ENCODE measurements around the gene SHANK3. TPM values are rescaled to one million over a fixed set of nuclear protein-coding genes. Genes with fewer than 3 reads are reported as not detected.

The SHANK3 gene
- total and polyA plus RNA-seq, 2 of the 8 experiments (the other 6 are each of a cell fraction or from before 2014, with no cell fraction given): 1.5 to 6.0 TPM

DNA sequence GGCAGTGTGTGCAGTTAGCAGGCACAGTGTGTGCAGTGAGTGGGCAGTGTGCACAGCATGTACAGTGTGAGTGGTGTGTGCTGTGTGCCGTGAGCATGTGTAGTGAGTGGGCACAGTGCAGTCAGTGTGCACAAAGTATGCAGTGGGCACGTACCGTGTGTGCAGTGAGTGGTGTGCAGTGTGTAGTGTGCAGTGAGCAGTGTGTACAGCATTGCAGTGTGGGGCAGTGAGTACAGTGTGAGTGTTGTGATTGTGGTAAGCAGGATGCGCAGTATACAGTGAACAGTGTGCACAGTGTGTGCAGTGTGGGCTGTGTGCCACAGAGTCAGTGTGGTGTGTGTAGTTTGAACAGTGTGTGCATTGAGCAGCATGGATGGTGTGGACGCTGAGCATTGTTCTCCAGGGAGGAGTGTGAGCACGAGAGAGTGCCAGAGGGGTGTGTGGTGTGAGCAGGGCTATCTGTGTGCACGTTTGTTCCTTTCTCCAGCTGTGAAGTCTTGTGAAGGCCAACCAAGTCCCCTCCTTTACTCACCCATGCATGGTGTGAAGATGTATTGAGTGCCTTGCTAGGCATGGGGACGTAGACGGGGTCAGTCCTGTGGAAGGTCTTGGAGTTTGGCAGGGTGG, 3.0 kb downstream of the SHANK3 start:
- Histone ChIP-seq H2AK5ac (ENCODE audit: low read depth, low read length) (peak overlapping the region; percentile 11; the same call in 1 of the 2 replicates), H2BK120ac (replicated peaks; ENCODE audit: low read depth, low read length) (no peak overlapping the region), H4K5ac (ENCODE audit: insufficient read length, low read depth, low read length) (no peak overlapping the region), H4K91ac (replicated peaks; ENCODE audit: insufficient read length, low read length) (peak overlapping the region; percentile 1), H3K4me1 (replicated peaks in 1 of 4; ENCODE audit: control insufficient read depth in 3 of 4, insufficient read depth in 4 of 4, low read length in 3 of 4) (peaks cover 0 to 16% (median 9%) of the 10 kb centered on the region in 4 experiments; a peak in 6 of 7 replicates), H3K9ac (replicated peaks in 1 of 4; ENCODE audit: extremely low read depth in 1 of 4, low read depth in 3 of 4, low read length in 3 of 4) (peak overlapping the region in 2 of 4 experiments; percentile 22 to 51; a peak in 3 of 7 replicates), H3K4me3 (ENCODE audit: extremely low read depth in 1 of 4, insufficient read depth in 2 of 4, low read depth in 3 of 4, low read length in 4 of 4) (peak overlapping the region; percentile 51 to 70 (median 62)), H3K79me2 (ENCODE audit: control insufficient read depth in 1 of 2, insufficient read depth in 2 of 2, low read length in 2 of 2) (peaks cover 0 to 5% of the 10 kb centered on the region in 2 experiments; a peak in 1 of 4 replicates), H3K79me1 (ENCODE audit: low read depth, low read length) (peaks cover 5% of the 10 kb centered on the region; the same call in 1 of the 2 replicates), H3K23ac (ENCODE audit: insufficient read length) (no peak overlapping the region), H3K9me3 (ENCODE audit: insufficient read depth in 2 of 2, low read depth in 1 of 2, low read length in 1 of 2) (no peaks in the 10 kb centered on the region), H3K4me2 (ENCODE audit: insufficient read depth in 1 of 2, low read depth in 2 of 2, low read length in 2 of 2) (peak overlapping the region; percentile 82 to 97), H2BK20ac (ENCODE audit: low read length) (no peak overlapping the region), H3K18ac (ENCODE audit: extremely low read depth, low read length) (no peak overlapping the region), H4K8ac (ENCODE audit: extremely low read depth, insufficient read depth, low read length) (peak overlapping the region; percentile 35; the same call in 1 of the 2 replicates), H2BK5ac (ENCODE audit: low read depth, low read length) (peak overlapping the region; percentile 1; the same call in 1 of the 2 replicates), H3K36me3 (ENCODE audit: control insufficient read depth in 2 of 4, insufficient read depth in 4 of 4, low read length in 3 of 4) (peaks cover 0 to 3% (median 0%) of the 10 kb centered on the region in 4 experiments; a peak in 2 of 8 replicates), H2AFZ (ENCODE audit: low read length) (no peak overlapping the region), H3K14ac (ENCODE audit: insufficient read length) (no peak overlapping the region), H3K23me2 (ENCODE audit: low read depth, low read length) (peaks cover 13% of the 10 kb centered on the region), H2BK12ac (ENCODE audit: low read depth, low read length) (peak overlapping the region; percentile 5; the same call in 1 of the 2 replicates), H4K20me1 (replicated peaks in 1 of 2; ENCODE audit: control insufficient read depth in 1 of 2, insufficient read depth in 2 of 2, low read length in 2 of 2) (peaks cover 12 to 14% of the 10 kb centered on the region in 2 experiments), H3K27ac (ENCODE audit: low read depth, low read length) (no peak overlapping the region), H2BK15ac (ENCODE audit: low read length) (peak overlapping the region; percentile 33; the same call in 1 of the 2 replicates), H3K27me3 (replicated peaks in 1 of 4; ENCODE audit: control insufficient read depth in 3 of 4, extremely low read depth in 1 of 4, insufficient read depth in 3 of 4, low read length in 3 of 4) (peaks cover 3 to 21% (median 16%) of the 10 kb centered on the region in 4 experiments), H3K56ac (replicated peaks; ENCODE audit: insufficient read length, low read depth, low read length) (no peak overlapping the region), H3K4ac (replicated peaks; ENCODE audit: insufficient read length, low read depth, low read length) (peak overlapping the region; percentile 19)
- ChIA-PET CTCF (ENCODE audit: partially characterized antibody) (interaction anchor here (1.0 to 5.3 kb wide), 6 partner anchors 16 to 113 kb away, joined by 3 to 27 read pairs (median 8); partner anchors contain the start of gene SYCE3), POLR2A (ENCODE audit: partially characterized antibody) (no interaction called here)
- DNase-seq (ENCODE audit: low read depth in 1 of 2, low spot score in 2 of 2) (no peak), FAIRE-seq (no peak)
- 88% methylated on average over 9 of the region's 9 CpGs; no CpG with 5 or more reads in 1 of the 2 experiments for WGBS, 2 experiments (ENCODE audit: extremely low coverage in 1 of 2, insufficient coverage in 1 of 2, insufficient read length in 1 of 2, insufficient replicate concordance in 2 of 2, low coverage in 1 of 2, low lambda C conversion rate in 2 of 2, missing lambda C conversion rate in 1 of 2)
- TF ChIP-seq HDAC6 (IDR thresholded peaks at IDR 0.05; ENCODE audit: low read depth, low read length): no peak
- no peak for TF ChIP-seq JUN (IDR thresholded peaks at IDR 0.05; ENCODE audit: low read depth, low read length)
- TF ChIP-seq, protein P1, sequence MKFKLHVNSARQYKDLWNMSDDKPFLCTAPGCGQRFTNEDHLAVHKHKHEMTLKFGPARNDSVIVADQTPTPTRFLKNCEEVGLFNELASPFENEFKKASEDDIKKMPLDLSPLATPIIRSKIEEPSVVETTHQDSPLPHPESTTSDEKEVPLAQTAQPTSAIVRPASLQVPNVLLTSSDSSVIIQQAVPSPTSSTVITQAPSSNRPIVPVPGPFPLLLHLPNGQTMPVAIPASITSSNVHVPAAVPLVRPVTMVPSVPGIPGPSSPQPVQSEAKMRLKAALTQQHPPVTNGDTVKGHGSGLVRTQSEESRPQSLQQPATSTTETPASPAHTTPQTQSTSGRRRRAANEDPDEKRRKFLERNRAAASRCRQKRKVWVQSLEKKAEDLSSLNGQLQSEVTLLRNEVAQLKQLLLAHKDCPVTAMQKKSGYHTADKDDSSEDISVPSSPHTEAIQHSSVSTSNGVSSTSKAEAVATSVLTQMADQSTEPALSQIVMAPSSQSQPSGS (IDR thresholded peaks at IDR 0.05; ENCODE audit: low read length): no peak
- no peak for TF ChIP-seq CREB1 (IDR thresholded peaks at IDR 0.05)
- TF ChIP-seq BRCA1 (IDR thresholded peaks at IDR 0.05; ENCODE audit: low read depth, low read length): no peak
- no peak for TF ChIP-seq SP4 (IDR thresholded peaks at IDR 0.05; ENCODE audit: low read length)
- TF ChIP-seq TBP (IDR thresholded peaks at IDR 0.05; ENCODE audit: low read depth, low read length): no peak
- no peak for TF ChIP-seq RBBP5 (IDR thresholded peaks at IDR 0.05; ENCODE audit: borderline replicate concordance, low read depth, low read length)
- no peak for TF ChIP-seq JUND (IDR thresholded peaks at IDR 0.05; ENCODE audit: low read length)
- no peak for TF ChIP-seq TCF12 (IDR thresholded peaks at IDR 0.05; ENCODE audit: low read depth, low read length)
- no peak for TF ChIP-seq KDM5A (IDR thresholded peaks at IDR 0.05; ENCODE audit: low read length)
- TF ChIP-seq CEBPB (IDR thresholded peaks at IDR 0.05; ENCODE audit: low read depth, low read length): no peak
